Upper lobe of left lung (tissue), 6 donors: Measurements from ENCODE around the gene CDH13. TPM values are rescaled to one million over a fixed set of nuclear protein-coding genes. Genes with fewer than 3 reads are reported as not detected.

Source experiments
- ATAC-seq, 2 donors: fragments of 200-7000 bp; cut with Tn5 transposase; one replicate each; pipeline ENCODE4 v1.9.1; 2022; ENCODE audit warnings: mild to moderate bottlenecking in 2 of 2, moderate library complexity in 2 of 2; ENCODE audit not compliant: low FRiP score in 2 of 2
- DNase-seq, 2 donors: peaks; one replicate each; pipeline ENCODE4 v3.0.0-alpha.2; 2019 to 2020
- H3K27ac ChIP-seq, 4 donors: fragments of 200-600 bp; sonication (generic); one replicate each; pipeline ENCODE4 v1.5.1; 2016 to 2019
- H3K27me3 ChIP-seq, 4 donors: fragments of 200-600 bp; sonication (generic); one replicate each; pipeline ENCODE4 v1.5.1; 2017 to 2019
- H3K36me3 ChIP-seq, 4 donors: fragments of 200-600 bp; sonication (generic); one replicate each; pipeline ENCODE4 v1.5.1; 2016 to 2019
- H3K4me1 ChIP-seq, 4 donors: fragments of 200-600 bp; sonication (generic); one replicate each; pipeline ENCODE4 v1.5.1; 2018 to 2019
- H3K4me3 ChIP-seq, 4 donors: fragments of 200-600 bp; sonication (generic); one replicate each; pipeline ENCODE4 v1.5.1; 2017 to 2019; ENCODE audit warnings: mild to moderate bottlenecking in 2 of 4, moderate library complexity in 1 of 4
- H3K9me3 ChIP-seq, 4 donors: fragments of 200-600 bp; sonication (generic); one replicate each; pipeline ENCODE4 v1.5.1; 2018 to 2019
- CTCF ChIP-seq, 6 experiments: fragments of 450-650 bp in 4 of 6; fragments of 200-600 bp in 2 of 6; sonication (generic) in 2 of 6; IDR thresholded peaks; one replicate each; pipeline ENCODE4 v1.5.1; 2016 to 2019; ENCODE audit warnings: antibody characterized with exemption in 6 of 6
- EP300 ChIP-seq, 4 donors: sonication (generic); formaldehyde crosslinking; IDR thresholded peaks; one replicate each; pipeline ENCODE4 v1.5.1; 2017; ENCODE audit warnings: antibody characterized with exemption in 4 of 4, control low read depth in 2 of 4
- POLR2A ChIP-seq, 4 donors: fragments of 450-650 bp; IDR thresholded peaks; one replicate each; pipeline ENCODE4 v1.5.1; 2016 to 2017; ENCODE audit warnings: antibody characterized with exemption in 4 of 4, mild to moderate bottlenecking in 2 of 4
- POLR2AphosphoS5 ChIP-seq, 2 donors: sonication (generic); formaldehyde crosslinking; IDR thresholded peaks; one replicate each; pipeline ENCODE4 v1.5.1; 2017; ENCODE audit warnings: antibody characterized with exemption in 2 of 2
- WGBS, 2 donors: methylation state at CpG; one replicate each; pipeline ENCODE4 v1.1.5; 2017 to 2018; 5-methylcytosine and 5-hydroxymethylcytosine counted together
- total RNA-seq, 6 donors: library from RNA; depleted of rRNA in 4 of 6; stranded (reverse); fragments of >200 nt in 4 of 6; gene quantifications; one replicate each; pipeline versions ENCODE4 v1.1.0 to v1.2.1, GENCODE V29; 2016 to 2021
- donor health status: DM: no; HTN: no; CAD: no; lungs with moderate emphysema.
- donor health status: DM: no; HTN: yes; CAD: no; lungs with severe emphysema.

Gene CDH13
- total RNA-seq, 6 donors from 2014 or later = 11.3 to 39.8 (median 19.9) TPM

GRCh38 chr16:82767808-82768207 lies 141.0 kb downstream of the CDH13 start:
- DNase-seq = no peak
- Histone ChIP-seq H3K27ac (no peak overlapping the region), H3K27me3 (no peaks in the 10 kb centered on the region)

DNA sequence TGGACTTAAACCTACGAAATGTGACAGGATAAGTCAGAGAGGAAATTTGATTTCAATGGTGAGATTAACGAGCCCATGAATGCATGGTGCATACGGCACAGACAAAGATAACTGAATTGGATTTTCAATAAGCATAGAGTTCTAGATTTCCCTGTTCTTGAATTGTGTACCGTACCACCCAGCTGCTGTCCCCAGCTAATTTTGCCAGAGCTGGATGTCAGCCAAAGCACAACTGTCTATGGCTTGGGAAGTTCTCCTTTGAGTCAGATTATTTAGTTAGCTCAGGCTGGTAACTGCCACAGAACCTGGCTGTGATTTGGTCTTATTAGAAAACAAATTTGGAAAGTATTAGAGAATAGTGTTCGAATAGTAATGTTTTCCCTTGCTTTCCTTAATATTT lies 143.1 kb downstream of the CDH13 start:
- no peaks in the 10 kb centered on the region for H3K27me3 ChIP-seq
- DNase-seq (no peak), ATAC-seq (no peak)
- no peak overlapping the region for H3K27ac ChIP-seq
- no peaks in the 10 kb centered on the region for H3K36me3 ChIP-seq
- no peak for TF ChIP-seq POLR2AphosphoS5 (IDR thresholded peaks at IDR 0.05)
- TF ChIP-seq CTCF (IDR thresholded peaks at IDR 0.05) = no peak
- TF ChIP-seq EP300 (IDR thresholded peaks at IDR 0.05) = no peak
- no peak for TF ChIP-seq POLR2A (IDR thresholded peaks at IDR 0.05)
- H3K9me3 ChIP-seq = no peaks in the 10 kb centered on the region
- H3K4me3 ChIP-seq = no peak overlapping the region
- no peaks in the 10 kb centered on the region for H3K4me1 ChIP-seq
- 81 to 82% methylated on average over 5 of the region's 5 CpGs for WGBS, 2 donors

More at GRCh38 chr16:82767808-82768207, 141.0 kb downstream of the CDH13 start:
- Histone ChIP-seq H3K4me1 (no peaks in the 10 kb centered on the region), H3K9me3 (no peaks in the 10 kb centered on the region), H3K4me3 (no peak overlapping the region), H3K36me3 (no peaks in the 10 kb centered on the region)
- TF ChIP-seq POLR2AphosphoS5 (IDR thresholded peaks at IDR 0.05) = no peak
- no peak for TF ChIP-seq POLR2A (IDR thresholded peaks at IDR 0.05)
- TF ChIP-seq CTCF (IDR thresholded peaks at IDR 0.05) = no peak
- no peak for TF ChIP-seq EP300 (IDR thresholded peaks at IDR 0.05)
- ATAC-seq = no peak
- 89 to 95% methylated on average over 4 of the region's 4 CpGs for WGBS, 2 donors

DNA sequence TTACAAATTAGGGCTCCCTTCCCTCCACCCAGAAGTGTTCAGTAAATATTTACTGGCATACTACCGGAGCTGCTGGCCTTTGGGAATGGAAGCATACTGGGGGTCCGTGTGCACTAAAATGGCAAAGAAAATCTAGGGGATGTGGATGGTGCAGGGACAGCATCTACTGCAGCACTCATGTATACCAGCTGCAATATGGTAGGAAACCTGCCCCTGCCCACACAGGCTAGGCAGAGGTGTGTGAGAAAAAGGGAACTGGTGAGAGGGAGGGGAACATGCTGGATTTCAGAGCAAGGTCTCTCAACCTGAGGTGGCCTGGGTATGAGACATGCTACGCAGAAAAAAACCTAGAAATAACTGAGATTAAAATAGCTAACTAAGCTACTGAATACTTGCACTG lies 145.4 kb downstream of the CDH13 start:
- 59 to 61% methylated on average over 3 of the region's 3 CpGs for WGBS, 2 donors
- Histone ChIP-seq H3K27ac (no peak overlapping the region), H3K9me3 (no peaks in the 10 kb centered on the region), H3K4me1 (no peaks in the 10 kb centered on the region), H3K36me3 (no peaks in the 10 kb centered on the region), H3K27me3 (no peaks in the 10 kb centered on the region), H3K4me3 (no peak overlapping the region)
- ATAC-seq = no peak
- no peak for DNase-seq
- no peak for TF ChIP-seq POLR2AphosphoS5 (IDR thresholded peaks at IDR 0.05)

DNA sequence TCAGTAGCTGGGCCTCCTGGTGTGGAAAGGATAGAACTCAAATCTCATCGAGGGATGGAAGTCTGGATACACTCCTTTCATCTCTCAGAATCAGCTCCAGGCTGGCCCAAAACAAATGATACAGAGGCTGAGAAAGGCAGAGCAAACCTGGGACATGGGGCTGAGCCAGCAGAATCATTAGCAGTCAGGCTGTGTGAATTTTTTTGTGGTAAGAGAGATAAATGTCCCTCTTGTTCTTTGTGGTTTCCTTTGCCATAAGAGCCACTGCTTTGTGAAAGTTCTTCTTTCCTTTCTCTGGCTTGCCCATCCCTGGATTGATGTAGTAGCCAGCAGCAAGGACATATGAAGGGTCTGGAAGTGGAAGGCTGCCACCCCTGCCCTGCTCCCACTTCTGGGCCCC lies 146.2 kb downstream of the CDH13 start:
- Histone ChIP-seq H3K4me1 (no peaks in the 10 kb centered on the region), H3K36me3 (no peaks in the 10 kb centered on the region), H3K4me3 (no peak overlapping the region), H3K27ac (no peak overlapping the region), H3K27me3 (no peaks in the 10 kb centered on the region), H3K9me3 (no peaks in the 10 kb centered on the region)
- 69 to 93% methylated on average over 1 of the region's 1 CpG for WGBS, 2 donors
- no peak for ATAC-seq
- no peak for DNase-seq
- TF ChIP-seq POLR2AphosphoS5 (IDR thresholded peaks at IDR 0.05) = no peak
- no peak for TF ChIP-seq EP300 (IDR thresholded peaks at IDR 0.05)
- no peak for TF ChIP-seq CTCF (IDR thresholded peaks at IDR 0.05)
- TF ChIP-seq POLR2A (IDR thresholded peaks at IDR 0.05) = no peak

DNA sequence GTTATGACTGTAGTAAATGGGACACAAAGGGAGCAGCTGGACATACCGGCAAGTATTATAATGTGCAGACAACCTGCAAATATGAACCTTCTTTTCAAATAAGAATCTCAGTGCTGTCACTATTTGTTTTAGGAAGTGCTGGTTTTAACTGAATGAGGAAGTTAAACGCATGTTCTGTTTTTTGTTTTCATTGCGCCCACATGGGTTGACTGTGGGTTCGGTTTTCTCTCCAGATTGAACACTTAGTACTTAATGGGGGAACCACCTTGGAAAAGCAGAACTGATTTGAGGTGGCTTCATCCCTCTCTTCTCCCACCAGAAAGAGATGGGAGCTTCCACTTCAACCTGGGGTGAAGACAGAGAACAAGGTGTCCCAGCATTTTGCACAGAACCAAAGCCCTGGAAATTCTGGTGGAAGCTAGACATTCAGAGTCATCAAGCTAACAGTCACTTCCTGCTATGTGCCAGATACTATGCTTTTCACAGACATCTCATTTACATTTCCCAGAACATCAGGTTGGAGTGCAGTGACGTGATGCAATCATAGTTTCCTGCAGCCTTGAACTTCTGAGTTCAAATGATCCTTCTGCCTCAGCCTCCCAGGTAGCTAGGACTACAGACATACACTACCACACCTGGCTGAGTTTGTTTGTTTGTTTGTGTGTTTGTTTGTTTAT lies 149.8 kb downstream of the CDH13 start:
- TF ChIP-seq POLR2AphosphoS5 (IDR thresholded peaks at IDR 0.05) = no peak
- TF ChIP-seq CTCF (IDR thresholded peaks at IDR 0.05) = no peak
- no peak for TF ChIP-seq POLR2A (IDR thresholded peaks at IDR 0.05)
- no peak for TF ChIP-seq EP300 (IDR thresholded peaks at IDR 0.05)
- Histone ChIP-seq H3K4me1 (no peaks in the 10 kb centered on the region), H3K27ac (no peak overlapping the region), H3K36me3 (no peaks in the 10 kb centered on the region), H3K27me3 (no peaks in the 10 kb centered on the region), H3K4me3 (no peak overlapping the region), H3K9me3 (no peaks in the 10 kb centered on the region)
- ATAC-seq = peak in 1 of 2 donors; percentile 52
- DNase-seq = no peak
- WGBS, 2 donors = 60 to 61% methylated on average over 5 of the region's 5 CpGs
